K562 (cell line): ENCODE measurements around the gene VILL. TPM values are rescaled to one million over a fixed set of nuclear protein-coding genes. Genes with fewer than 3 reads are reported as not detected.

Source experiments
- ATAC-seq: fragments of 200-7000 bp; cut with Tn5 transposase; 3 replicates; pipeline ENCODE4 v1.9.1; 2020; ENCODE audit warnings: moderate library complexity
- BruUV-seq: library from RNA; stranded (reverse); fragments of 400-500 nt; replicated peaks from 2 replicates; lab custom pipeline; 2021; lab: Mats Ljungman, UMichigan
- CTCF ChIA-PET: fragments of 300-600 bp; formaldehyde crosslinking; extraction: SDS; loops from one replicate; lab custom pipeline; 2021; ENCODE audit warnings: low intra/inter-chr PET ratio; lab: Yijun Ruan, JAX
- POLR2A ChIA-PET: fragments of 300-600, 350-650 bp; sonication (Branson Sonifier 250); formaldehyde crosslinking; extraction: SDS; loops from one replicate; lab custom pipeline; 2021; ENCODE audit warnings: antibody characterized with exemption, inconsistent platforms; lab: Yijun Ruan, JAX
- DNase-seq, 4 experiments: peaks; one replicate each; pipeline versions ENCODE4 v3.0.0 to v3.0.0-alpha.2; 2011 to 2018; ENCODE audit warnings: low spot score in 3 of 4, mixed read lengths in 3 of 4; ENCODE audit errors: extremely low read depth in 1 of 4
- FAIRE-seq: peaks from 2 replicates; lab custom pipeline; 2011; peaks lifted over from hg19 to GRCh38; lab: Jason Lieb, UNC
- H2AFZ ChIP-seq: 2 replicates; pipeline ENCODE4 v1.6.0; 2011; ENCODE audit warnings: low read depth, low read length, control low read depth, inconsistent platforms
- H3K27ac ChIP-seq: fragments of 200-600 bp; 3 replicates; pipeline ENCODE4 v1.8.0; 2011; ENCODE audit warnings: low read depth, mild to moderate bottlenecking, control low read depth, inconsistent platforms, low read length, moderate library complexity, mixed read lengths; ENCODE audit errors: extremely low read depth
- H3K27me3 ChIP-seq, 2 experiments: fragments of 300-600 bp in 1 of 2; 2 replicates in 1 of 2; 3 replicates in 1 of 2; pipeline versions ENCODE4 v1.6.0 to v1.8.0; 2011; ENCODE audit warnings: inconsistent platforms in 2 of 2, low read length in 2 of 2, mild to moderate bottlenecking in 1 of 2, mixed read lengths in 1 of 2, moderate library complexity in 1 of 2; ENCODE audit not compliant: control insufficient read depth in 2 of 2, insufficient read depth in 2 of 2
- H3K36me3 ChIP-seq: fragments of 300-600 bp; 3 replicates; pipeline ENCODE4 v1.8.0; 2011; ENCODE audit warnings: mild to moderate bottlenecking, low read length, inconsistent platforms; ENCODE audit not compliant: control insufficient read depth, insufficient read depth
- H3K4me1 ChIP-seq, 2 experiments: fragments of 200-600 bp in 1 of 2; replicated peaks in 1 of 2; 2 replicates in 1 of 2; 3 replicates in 1 of 2; pipeline versions ENCODE4 v1.5.1 to v1.8.0; 2011; ENCODE audit warnings: inconsistent platforms in 2 of 2, low read length in 2 of 2, mild to moderate bottlenecking in 1 of 2, mixed read lengths in 1 of 2, moderate library complexity in 1 of 2; ENCODE audit not compliant: control insufficient read depth in 2 of 2, insufficient read depth in 2 of 2
- H3K4me2 ChIP-seq: 2 replicates; pipeline ENCODE4 v1.6.1; 2011; ENCODE audit warnings: low read length, control low read depth, inconsistent platforms, mixed read lengths; ENCODE audit not compliant: insufficient read depth
- H3K4me3 ChIP-seq: fragments of 200-600 bp; sonication (generic), shearing (Covaris generic); 2 replicates; pipeline ENCODE4 v1.5.1; 2016; ENCODE audit warnings: control low read depth, inconsistent platforms
- H3K79me2 ChIP-seq: fragments of 200-600 bp; 3 replicates; pipeline ENCODE4 v1.8.0; 2011; ENCODE audit warnings: low read length, inconsistent platforms; ENCODE audit not compliant: control insufficient read depth, insufficient read depth
- H3K9ac ChIP-seq, 2 experiments: 2 replicates each; pipeline versions ENCODE4 v1.6.0 to v1.6.1; 2011; ENCODE audit warnings: low read depth in 2 of 2, low read length in 2 of 2, control low read depth in 1 of 2, inconsistent platforms in 1 of 2, mild to moderate bottlenecking in 1 of 2, mixed read lengths in 1 of 2; ENCODE audit not compliant: insufficient read depth in 1 of 2
- H3K9me1 ChIP-seq: one replicate; pipeline ENCODE4 v1.6.0; 2011; ENCODE audit warnings: inconsistent platforms, mild to moderate bottlenecking, low read length, moderate library complexity; ENCODE audit not compliant: control insufficient read depth, insufficient read depth
- H3K9me3 ChIP-seq: replicated peaks from 2 replicates; pipeline ENCODE4 v1.5.1; 2011; ENCODE audit warnings: low read depth, low read length, inconsistent platforms; ENCODE audit not compliant: control insufficient read depth, insufficient read depth
- H4K20me1 ChIP-seq: replicated peaks from 2 replicates; pipeline ENCODE4 v1.6.1; 2011; ENCODE audit warnings: low read length, inconsistent platforms, mixed read lengths; ENCODE audit not compliant: control insufficient read depth, insufficient read depth
- ATF3 ChIP-seq, 2 experiments: fragments of 450-650 bp in 1 of 2; sonication (generic) in 1 of 2; formaldehyde crosslinking in 1 of 2; IDR thresholded peaks in 1 of 2; conservative IDR thresholded peaks in 1 of 2; 2 replicates each; pipeline versions ENCODE4 v1.6.1 to v1.8.1; 2016 to 2023; ENCODE audit warnings: mild to moderate bottlenecking in 2 of 2, moderate library complexity in 2 of 2, inconsistent platforms in 1 of 2, missing genetic modification reagents in 1 of 2
- CREB3 ChIP-seq: fragments of 450-650 bp; conservative IDR thresholded peaks from 2 replicates; pipeline ENCODE4 v1.6.1; 2016; ENCODE audit warnings: missing genetic modification characterization, low read depth, mild to moderate bottlenecking, missing compliant biosample characterization, moderate library complexity
- CTBP1 ChIP-seq: fragments of 450-650 bp; IDR thresholded peaks from 2 replicates; pipeline ENCODE4 v1.6.1; 2016; ENCODE audit warnings: borderline replicate concordance
- ESRRA ChIP-seq: fragments of 450-650 bp; IDR thresholded peaks from 2 replicates; pipeline ENCODE4 v1.6.1; 2014; ENCODE audit warnings: low read depth, mild to moderate bottlenecking, moderate library complexity, borderline replicate concordance
- EZH2 ChIP-seq: IDR thresholded peaks from 2 replicates; pipeline ENCODE4 v1.6.1; 2012; ENCODE audit warnings: low read depth, mild to moderate bottlenecking, inconsistent platforms, low read length, borderline replicate concordance
- FOXP1 ChIP-seq: sonication (generic); formaldehyde crosslinking; IDR thresholded peaks from 2 replicates; pipeline ENCODE4 v1.8.0; 2022; ENCODE audit warnings: mild to moderate bottlenecking, missing genetic modification reagents
- HCFC1 ChIP-seq: IDR thresholded peaks from 2 replicates; pipeline ENCODE4 v1.6.1; 2012; ENCODE audit warnings: low read depth, low read length, improper control_type of control experiment
- MTF1 ChIP-seq: fragments of 250-450 bp; sonication (Bioruptor Pico); IDR thresholded peaks from 2 replicates; pipeline ENCODE4 v1.9.0; 2021; ENCODE audit warnings: moderate library complexity, mild to moderate bottlenecking, inconsistent platforms, borderline replicate concordance
- PPARD ChIP-seq: fragments of 250-450 bp; sonication (Bioruptor Pico); IDR thresholded peaks from 2 replicates; pipeline ENCODE4 v1.8.0; 2022; ENCODE audit warnings: inconsistent platforms, mild to moderate bottlenecking, moderate library complexity
- SMARCC2 ChIP-seq: fragments of 450-650 bp; IDR thresholded peaks from 2 replicates; pipeline ENCODE4 v1.6.1; 2017; ENCODE audit warnings: antibody characterized with exemption, moderate library complexity, mild to moderate bottlenecking, low read depth
- ZNF12 ChIP-seq: sonication (generic); formaldehyde crosslinking; IDR thresholded peaks from 2 replicates; pipeline ENCODE4 v1.4.0; 2020; ENCODE audit warnings: mild to moderate bottlenecking, missing genetic modification reagents
- ZNF24 ChIP-seq: fragments of 450-650 bp; IDR thresholded peaks from 2 replicates; pipeline ENCODE4 v1.6.1; 2016
- ZNF740 ChIP-seq, 3 experiments: fragments of 200-800 bp in 1 of 3; sonication (Bioruptor generic) in 1 of 3; sonication (generic) in 1 of 3; formaldehyde crosslinking in 1 of 3; IDR thresholded peaks; 2 replicates each; pipeline versions ENCODE4 v1.6.1 to v1.8.0; 2016 to 2022; ENCODE audit warnings: mild to moderate bottlenecking in 2 of 3, missing compliant biosample characterization in 2 of 3, missing genetic modification characterization in 2 of 3, missing genetic modification reagents in 1 of 3
- WGBS: fragments of 100-300 bp; shearing (Covaris generic); methylation state at CpG from one replicate; pipeline ENCODE4 v1.1.6; 2016; ENCODE audit warnings: low coverage, mixed read lengths; ENCODE audit not compliant: insufficient coverage; ENCODE audit errors: missing lambda C conversion rate; 5-methylcytosine and 5-hydroxymethylcytosine counted together
- in situ Hi-C: fragments of 300-500 bp; cut with MboI; formaldehyde crosslinking; loops from 4 replicates; pipeline ENCODE4 v1.15.0; 2018; ENCODE audit warnings: inconsistent platforms, mixed read lengths
- intact Hi-C: fragments of 100-400 bp; cut with micrococcal nuclease; formaldehyde crosslinking; loops from 2 replicates; pipeline ENCODE4 v1.14.2; 2022
- polyA plus RNA-seq, 8 experiments: library from polyadenylated mRNA; depleted of rRNA in 4 of 8; stranded (reverse) in 5 of 8; unstranded in 3 of 8; fragments of >200 nt; fragmentation: Nextera tagmentation in 2 of 8; fragmentation: Illumina TruSeq in 1 of 8; extraction: Ambion mirVana in 2 of 8; extraction: Trizol in 1 of 8; gene quantifications; 2 replicates each; pipeline versions ENCODE4 v1.2.1 to v1.2.3, GENCODE V29; 2011 to 2014; ENCODE audit warnings: inconsistent platforms in 1 of 8, missing spikeins in 1 of 8
- total RNA-seq, 7 experiments: library from RNA; depleted of rRNA in 6 of 7; stranded (reverse); fragments of >200 nt in 6 of 7; fragmentation: Illumina TruSeq in 2 of 7; extraction: Trizol in 2 of 7; gene quantifications; 2 replicates each; pipeline versions ENCODE4 v1.2.1 to v1.2.3, GENCODE V29; 2011 to 2021; ENCODE audit warnings: low replicate concordance in 1 of 7

VILL gene
- total and polyA plus RNA-seq, 9 of the 15 experiments (the other 6 are each of a cell fraction or from before 2014, with no cell fraction given), result 0.11 to 16.0 (median 8.8) TPM

GRCh38 chr3:37986479-37987314 lies 3.9 kb upstream of the VILL start:
- intact Hi-C loops, result no loop called here
- no peaks in the 10 kb centered on the region for H4K20me1 ChIP-seq
- H3K4me2 ChIP-seq, result peak overlapping the region; percentile 71
- ATAC-seq, result peak; percentile 89
- H3K9me1 ChIP-seq, result no peaks in the 10 kb centered on the region
- no peaks in the 10 kb centered on the region for H3K79me2 ChIP-seq
- CTCF ChIA-PET, result interaction anchor here (0.9 kb wide), 1 partner anchor 15 kb away, joined by 3 read pairs; no protein-coding TSS in a partner anchor
- peak overlapping the region; percentile 67 to 88; a peak in 3 of 4 replicates for H3K9ac ChIP-seq
- in situ Hi-C loops, result no loop called here
- no peaks in the 10 kb centered on the region for H3K9me3 ChIP-seq
- FAIRE-seq, result peak; percentile 99
- H2AFZ ChIP-seq, result peak overlapping the region; percentile 29; the same call in 1 of the 2 replicates
- H3K4me3 ChIP-seq, result no peak overlapping the region; the same call in 1 of the 2 replicates
- WGBS, result 21% methylated on average over 12 of the region's 12 CpGs
- peaks cover 47 to 52% of the 10 kb centered on the region in 2 experiments for H3K4me1 ChIP-seq
- H3K36me3 ChIP-seq, result no peaks in the 10 kb centered on the region
- POLR2A ChIA-PET, result interaction anchor here (0.5 to 2.0 kb wide), 4 partner anchors 13 to 1102 kb away, joined by 3 to 9 read pairs (median 3); no protein-coding TSS in a partner anchor
- no TSS peak for BruUV-seq
- peak overlapping the region; percentile 91 for H3K27ac ChIP-seq
- no peaks in the 10 kb centered on the region for H3K27me3 ChIP-seq
- DNase-seq, result peak; percentile 98 to 99 (median 98)
- TF ChIP-seq FOXP1 (CRISPR knock-in tag), result peak; percentile 93; the same call in 1 of the 2 replicates
- TF ChIP-seq HCFC1, result peak; percentile 47
- TF ChIP-seq ZNF24, result peak; percentile 52; the same call in 1 of the 2 replicates
- TF ChIP-seq ATF3 (IDR thresholded peaks at IDR 0.05), result no peak
- TF ChIP-seq ATF3 (CRISPR knock-in tag; conservative IDR thresholded peaks at IDR 0.05), result peak; percentile 82
- TF ChIP-seq MTF1 (CRISPR knock-in tag), result no peak
- TF ChIP-seq SMARCC2, result peak; percentile 99
- TF ChIP-seq CTBP1, result peak; percentile 100
- TF ChIP-seq PPARD, result no peak
- TF ChIP-seq CREB3 (tag), result no peak
- TF ChIP-seq ESRRA, result peak; percentile 48; the same call in 1 of the 2 replicates
- peak; percentile 33 for TF ChIP-seq ZNF740 (CRISPR knock-in tag; IDR thresholded peaks at IDR 0.05)
- TF ChIP-seq ZNF740 (tag; IDR thresholded peaks at IDR 0.05), result no peak
- TF ChIP-seq EZH2, result peak; percentile 57; the same call in 1 of the 2 replicates
- TF ChIP-seq ZNF12 (CRISPR knock-in tag), result 0 out of 2 replicates have a peak, but pooled peaks have one; percentile 2
